HepG2 (cell line): Measurements from ENCODE around the gene TTC31. TPM values are rescaled to one million over a fixed set of nuclear protein-coding genes. Genes with fewer than 3 reads are reported as not detected.

Experiments
- ARNT ChIP-seq: fragments of 450-650 bp; IDR thresholded peaks from 2 replicates; pipeline ENCODE4 v1.6.1; 2017
- FOXC1 ChIP-seq: sonication (generic); formaldehyde crosslinking; IDR thresholded peaks from 2 replicates; pipeline ENCODE4 v1.8.0; 2022; ENCODE audit warnings: mild to moderate bottlenecking, missing genetic modification reagents, borderline replicate concordance
- GABPB1 ChIP-seq: IDR thresholded peaks from 2 replicates; pipeline ENCODE4 v1.6.1; 2016; ENCODE audit warnings: mild to moderate bottlenecking, missing genetic modification reagents, moderate library complexity, missing compliant biosample characterization
- HNF4G ChIP-seq, 2 experiments: sonication (generic) in 1 of 2; formaldehyde crosslinking in 1 of 2; IDR thresholded peaks; 2 replicates each; pipeline versions ENCODE4 v1.4.0 to v1.6.1; 2011 to 2020; ENCODE audit warnings: borderline replicate concordance in 2 of 2, low read depth in 2 of 2, mild to moderate bottlenecking in 2 of 2, low read length in 1 of 2, missing genetic modification reagents in 1 of 2, moderate library complexity in 1 of 2
- JDP2 ChIP-seq: sonication (generic); formaldehyde crosslinking; IDR thresholded peaks from 2 replicates; pipeline ENCODE4 v1.8.1; 2022; ENCODE audit warnings: missing genetic modification reagents, borderline replicate concordance
- MTERF4 ChIP-seq: sonication (generic); formaldehyde crosslinking; IDR thresholded peaks from 2 replicates; pipeline ENCODE4 v1.8.0; 2023; ENCODE audit warnings: mild to moderate bottlenecking, missing genetic modification reagents
- NR2C2 ChIP-seq: sonication (generic); formaldehyde crosslinking; IDR thresholded peaks from 2 replicates; pipeline ENCODE4 v1.4.0; 2020; ENCODE audit warnings: missing genetic modification reagents, mild to moderate bottlenecking, moderate library complexity, borderline replicate concordance
- NRL ChIP-seq: sonication (generic); formaldehyde crosslinking; IDR thresholded peaks from 2 replicates; pipeline ENCODE4 v1.5.0; 2020; ENCODE audit warnings: missing genetic modification reagents, mild to moderate bottlenecking, moderate library complexity, borderline replicate concordance
- STAT5B ChIP-seq: sonication (generic); formaldehyde crosslinking; IDR thresholded peaks from 2 replicates; pipeline ENCODE4 v1.4.0; 2020; ENCODE audit warnings: missing genetic modification reagents
- TGIF2 ChIP-seq: IDR thresholded peaks from 2 replicates; pipeline ENCODE4 v1.6.1; 2016; ENCODE audit warnings: control low read depth, missing compliant biosample characterization
- YY1 ChIP-seq: IDR thresholded peaks from 2 replicates; pipeline ENCODE4 v1.6.1; 2011; ENCODE audit warnings: low read length, low read depth, moderate library complexity, mild to moderate bottlenecking; ENCODE audit not compliant: insufficient read depth, insufficient replicate concordance
- ZNF10 ChIP-seq: sonication (generic); formaldehyde crosslinking; IDR thresholded peaks from 2 replicates; pipeline ENCODE4 v1.4.0; 2020; ENCODE audit warnings: mild to moderate bottlenecking, low read depth, missing genetic modification reagents, borderline replicate concordance
- ZNF136 ChIP-seq: sonication (generic); formaldehyde crosslinking; IDR thresholded peaks from 2 replicates; pipeline ENCODE4 v1.8.1; 2022; ENCODE audit warnings: low read depth, mild to moderate bottlenecking, moderate library complexity, missing genetic modification reagents
- ZNF282 ChIP-seq: fragments of 450-650 bp; IDR thresholded peaks from 2 replicates; pipeline ENCODE4 v1.6.1; 2018; ENCODE audit not compliant: partially characterized antibody
- ZNF430 ChIP-seq: sonication (generic); formaldehyde crosslinking; IDR thresholded peaks from 2 replicates; pipeline ENCODE4 v1.9.0; 2021; ENCODE audit warnings: mild to moderate bottlenecking, missing genetic modification reagents
- ZNF576 ChIP-seq: sonication (generic); formaldehyde crosslinking; IDR thresholded peaks from 2 replicates; pipeline ENCODE4 v1.4.0; 2020; ENCODE audit warnings: mild to moderate bottlenecking, missing genetic modification reagents
- ZNF724P ChIP-seq: sonication (generic); formaldehyde crosslinking; IDR thresholded peaks from 2 replicates; pipeline ENCODE4 v1.8.0; 2022; ENCODE audit warnings: missing genetic modification reagents, borderline replicate concordance
- ZNF737 ChIP-seq: sonication (generic); formaldehyde crosslinking; IDR thresholded peaks from 2 replicates; pipeline ENCODE4 v1.5.0; 2020; ENCODE audit warnings: missing genetic modification reagents, mild to moderate bottlenecking, borderline replicate concordance
- ZNF777 ChIP-seq: sonication (generic); formaldehyde crosslinking; IDR thresholded peaks from 2 replicates; pipeline ENCODE4 v1.4.0; 2020; ENCODE audit warnings: missing genetic modification reagents
- ZNF879 ChIP-seq: sonication (generic); formaldehyde crosslinking; IDR thresholded peaks from 2 replicates; pipeline ENCODE4 v1.8.1; 2023; ENCODE audit warnings: missing genetic modification reagents
- ZUFSP ChIP-seq: sonication (generic); formaldehyde crosslinking; IDR thresholded peaks from 2 replicates; pipeline ENCODE4 v1.9.0; 2021; ENCODE audit warnings: missing genetic modification reagents, mild to moderate bottlenecking, borderline replicate concordance
- polyA plus RNA-seq, 8 experiments: library from polyadenylated mRNA; depleted of rRNA in 3 of 8; stranded (reverse) in 7 of 8; unstranded in 1 of 8; fragments of >200 nt; fragmentation: Illumina TruSeq in 4 of 8; extraction: Trizol in 4 of 8; gene quantifications; 2 replicates each; pipeline versions ENCODE4 v1.2.1 to v1.2.3, GENCODE V29; 2011 to 2016; ENCODE audit warnings: low read depth in 4 of 8, missing spikeins in 1 of 8, mixed read lengths in 1 of 8; ENCODE audit not compliant: insufficient read depth in 1 of 8
- total RNA-seq, 5 experiments: library from RNA; depleted of rRNA; stranded (reverse); fragments of >200 nt; fragmentation: Illumina TruSeq; extraction: Trizol; gene quantifications; 2 replicates each; pipeline ENCODE4 v1.2.3, GENCODE V29; 2016; ENCODE audit warnings: low read depth in 1 of 5

TTC31 gene
- total and polyA plus RNA-seq, 2 of the 13 experiments (the other 11 are each of a cell fraction or from before 2014, with no cell fraction given) = 28.3 to 39.5 TPM

GRCh38 chr2:74496997-74497776 lies 14.3 kb downstream of the TTC31 start (continued):
- TF ChIP-seq ARNT = no peak
- no peak; the same call in 1 of the 2 replicates for TF ChIP-seq FOXC1 (CRISPR knock-in tag)
- no peak for TF ChIP-seq ZNF724P (CRISPR knock-in tag)
- TF ChIP-seq ZNF777 = 0 out of 2 replicates have a peak, but pooled peaks have one; percentile 3
- TF ChIP-seq GABPB1 = no peak
- TF ChIP-seq ZNF10 (CRISPR knock-in tag) = no peak
- TF ChIP-seq ZNF576 (CRISPR knock-in tag) = no peak
- TF ChIP-seq ZNF136 (CRISPR knock-in tag) = no peak; the same call in 1 of the 2 replicates
- peak; percentile 66; the same call in 1 of the 2 replicates for TF ChIP-seq HNF4G (IDR thresholded peaks at IDR 0.05; ENCODE audit: borderline replicate concordance, low read depth, low read length)
- 0 out of 2 replicates have a peak, but pooled peaks have one; percentile 50 for TF ChIP-seq HNF4G (CRISPR knock-in tag; IDR thresholded peaks at IDR 0.05; ENCODE audit: borderline replicate concordance, low read depth)
- TF ChIP-seq MTERF4 (CRISPR knock-in tag) = peak; percentile 54; the same call in 1 of the 2 replicates
- TF ChIP-seq YY1 = no peak
- TF ChIP-seq NRL (CRISPR knock-in tag) = no peak
- TF ChIP-seq ZNF879 = no peak; the same call in 1 of the 2 replicates
- no peak for TF ChIP-seq ZNF430 (CRISPR knock-in tag)
- TF ChIP-seq ZUFSP (CRISPR knock-in tag) = no peak
- no peak for TF ChIP-seq STAT5B (CRISPR knock-in tag)
- peak; percentile 55; the same call in 1 of the 2 replicates for TF ChIP-seq TGIF2 (CRISPR knock-in tag)
- no peak for TF ChIP-seq ZNF282
- TF ChIP-seq ZNF737 (CRISPR knock-in tag) = no peak
- TF ChIP-seq JDP2 = no peak
- TF ChIP-seq NR2C2 = peak; percentile 70
